GM23338 (cell line): ENCODE results near the gene PRKG2. TPM values are rescaled to one million over a fixed set of nuclear protein-coding genes. Genes with fewer than 3 reads are reported as not detected.

Experiments used
- ATAC-seq: fragments of 200-7000 bp; cut with Tn5 transposase; 3 replicates; pipeline ENCODE4 v1.9.1; 2020
- DNase-seq: peaks from one replicate; pipeline ENCODE4 v3.0.0-alpha.2; 2015; ENCODE audit warnings: low spot score
- H2AFZ ChIP-seq: fragments of 200-600 bp; sonication (generic); 2 replicates; pipeline ENCODE4 v1.8.0; 2016; ENCODE audit warnings: antibody characterized with exemption, mild to moderate bottlenecking, moderate library complexity
- H3F3A ChIP-seq: fragments of 200-600 bp; sonication (generic); replicated peaks from 2 replicates; pipeline ENCODE4 v1.8.0; 2017; ENCODE audit warnings: antibody characterized with exemption, mixed run types, low read depth
- H3K27ac ChIP-seq: fragments of 200-600 bp; sonication (generic); 2 replicates; pipeline ENCODE4 v1.6.1; 2016; ENCODE audit warnings: low read depth
- H3K27me3 ChIP-seq: fragments of 200-600 bp; sonication (generic); 2 replicates; pipeline ENCODE4 v1.8.0; 2016; ENCODE audit warnings: mild to moderate bottlenecking, mixed run types, moderate library complexity; ENCODE audit not compliant: insufficient read depth
- H3K36me3 ChIP-seq: fragments of 200-600 bp; sonication (generic); 2 replicates; pipeline ENCODE4 v1.8.0; 2016; ENCODE audit warnings: mild to moderate bottlenecking; ENCODE audit not compliant: insufficient read depth
- H3K4me1 ChIP-seq: fragments of 200-600 bp; sonication (generic); 2 replicates; pipeline ENCODE4 v1.8.0; 2016; ENCODE audit warnings: mild to moderate bottlenecking, moderate library complexity; ENCODE audit not compliant: insufficient read depth
- H3K4me2 ChIP-seq: fragments of 200-600 bp; sonication (generic); 2 replicates; pipeline ENCODE4 v1.7.1; 2017; ENCODE audit warnings: mixed run types
- H3K4me3 ChIP-seq: fragments of 200-600 bp; sonication (generic); 2 replicates; pipeline ENCODE4 v1.6.1; 2016; ENCODE audit warnings: mixed run types
- H3K79me2 ChIP-seq: fragments of 200-600 bp; sonication (generic); replicated peaks from 2 replicates; pipeline ENCODE4 v1.8.0; 2017; ENCODE audit warnings: mild to moderate bottlenecking; ENCODE audit not compliant: insufficient read depth
- H3K9me2 ChIP-seq: fragments of 200-600 bp; sonication (generic); 2 replicates; pipeline ENCODE4 v1.8.0; 2017; ENCODE audit not compliant: insufficient read depth
- H4K20me1 ChIP-seq: fragments of 200-600 bp; sonication (generic); replicated peaks from 2 replicates; pipeline ENCODE4 v1.8.0; 2017; ENCODE audit warnings: mild to moderate bottlenecking; ENCODE audit not compliant: insufficient read depth
- H3K27ac Mint-ChIP-seq: 2 replicates; pipeline ENCODE4 v1.8.0; 2020; ENCODE audit warnings: inconsistent platforms, mild to moderate bottlenecking, moderate library complexity, mixed read lengths
- H3K27me3 Mint-ChIP-seq: 3 replicates; pipeline ENCODE4 v1.8.0; 2022; ENCODE audit warnings: low read depth, mild to moderate bottlenecking, moderate library complexity, mixed read lengths, inconsistent platforms; ENCODE audit not compliant: insufficient read depth, poor library complexity
- H3K36me3 Mint-ChIP-seq: 3 replicates; pipeline ENCODE4 v1.8.0; 2021; ENCODE audit warnings: low read depth, mild to moderate bottlenecking, inconsistent platforms, moderate library complexity, mixed read lengths
- H3K4me1 Mint-ChIP-seq: 3 replicates; pipeline ENCODE4 v1.8.0; 2020; ENCODE audit warnings: mild to moderate bottlenecking, inconsistent platforms, mixed read lengths
- H3K4me3 Mint-ChIP-seq: 3 replicates; pipeline ENCODE4 v1.8.0; 2021; ENCODE audit warnings: moderate library complexity, mild to moderate bottlenecking, inconsistent platforms, mixed read lengths
- H3K9me3 Mint-ChIP-seq: 3 replicates; pipeline ENCODE4 v1.8.0; 2020; ENCODE audit warnings: moderate library complexity, mild to moderate bottlenecking, inconsistent platforms, mixed read lengths
- CREB1 ChIP-seq: fragments of 250-450 bp; sonication (Bioruptor Pico); IDR thresholded peaks from 2 replicates; pipeline ENCODE4 v1.5.0; 2020; ENCODE audit warnings: low read depth, mild to moderate bottlenecking, moderate library complexity
- CTCF ChIP-seq, 2 experiments: fragments of 200-600 bp in 1 of 2; sonication (generic) in 1 of 2; conservative IDR thresholded peaks; 2 replicates each; pipeline versions ENCODE4 v1.5.1 to v1.6.1; 2016 to 2017; ENCODE audit warnings: antibody characterized with exemption in 2 of 2, low read depth in 2 of 2, mild to moderate bottlenecking in 2 of 2, moderate library complexity in 1 of 2
- ETS1 ChIP-seq: IDR thresholded peaks from 2 replicates; pipeline ENCODE4 v1.6.1; 2016; ENCODE audit warnings: antibody characterized with exemption
- EZH2 ChIP-seq: fragments of 200-600 bp; sonication (generic); IDR thresholded peaks from one replicate; pipeline ENCODE4 v1.8.0; 2017; ENCODE audit warnings: antibody characterized with exemption, mild to moderate bottlenecking, low read depth; ENCODE audit not compliant: unreplicated experiment
- EZH2phosphoT487 ChIP-seq: fragments of 200-600 bp; sonication (generic); IDR thresholded peaks from one replicate; pipeline ENCODE4 v1.8.1; 2018; ENCODE audit warnings: antibody characterized with exemption; ENCODE audit not compliant: unreplicated experiment
- JUNB ChIP-seq: IDR thresholded peaks from one replicate; pipeline ENCODE4 v1.6.1; 2016; ENCODE audit warnings: antibody characterized with exemption; ENCODE audit not compliant: unreplicated experiment
- NANOG ChIP-seq: IDR thresholded peaks from 2 replicates; pipeline ENCODE4 v1.6.1; 2016; ENCODE audit warnings: antibody characterized with exemption, borderline replicate concordance
- POLR2AphosphoS5 ChIP-seq: IDR thresholded peaks from 2 replicates; pipeline ENCODE4 v1.6.1; 2016; ENCODE audit warnings: antibody characterized with exemption, low read depth
- REST ChIP-seq: IDR thresholded peaks from one replicate; pipeline ENCODE4 v1.6.1; 2018; ENCODE audit warnings: antibody characterized with exemption; ENCODE audit not compliant: unreplicated experiment
- STAT1 ChIP-seq: IDR thresholded peaks from one replicate; pipeline ENCODE4 v1.6.1; 2016; ENCODE audit warnings: antibody characterized with exemption; ENCODE audit not compliant: unreplicated experiment
- ZNF114 ChIP-seq: fragments of 250-450 bp; sonication (Bioruptor Pico); IDR thresholded peaks from 2 replicates; pipeline ENCODE4 v1.5.0; 2020; ENCODE audit warnings: mild to moderate bottlenecking, moderate library complexity
- ZNF331 ChIP-seq: fragments of 250-450 bp; sonication (Bioruptor Pico); IDR thresholded peaks from 2 replicates; pipeline ENCODE4 v1.5.0; 2020; ENCODE audit warnings: low read depth, mild to moderate bottlenecking, moderate library complexity
- ZNF462 ChIP-seq: fragments of 250-450 bp; sonication (Bioruptor Pico); IDR thresholded peaks from 2 replicates; pipeline ENCODE4 v1.5.0; 2020; ENCODE audit warnings: mild to moderate bottlenecking, moderate library complexity
- polyA plus RNA-seq: library from polyadenylated mRNA; unstranded; fragments of >200 nt; fragmentation: Nextera tagmentation; extraction: Ambion mirVana; gene quantifications from 2 replicates; pipeline ENCODE4 v1.2.1, GENCODE V29; 2016
- total RNA-seq: library from RNA; depleted of rRNA; stranded (reverse); fragments of >200 nt; shearing (Covaris generic); gene quantifications from 2 replicates; pipeline ENCODE4 v1.2.3, GENCODE V29; 2014

Gene PRKG2
- total and polyA plus RNA-seq, 2 experiments from 2014 or later = 1.9 to 3.6 TPM

- Mint-ChIP-seq H3K4me3 (no peak overlapping the region), H3K4me1 (no peaks in the 10 kb centered on the region), H3K27ac (no peak overlapping the region), H3K36me3 (no peaks in the 10 kb centered on the region), H3K9me3 (no peaks in the 10 kb centered on the region; the same call in 2 of the 3 replicates), H3K27me3 (peaks cover 1% of the 10 kb centered on the region)
- peak overlapping the region; percentile 74 for H2AFZ ChIP-seq
- TF ChIP-seq ZNF462 (CRISPR knock-in tag) (no peak), ETS1 (no peak), ZNF331 (CRISPR knock-in tag) (no peak), ZNF114 (CRISPR knock-in tag) (no peak), NANOG (no peak), CREB1 (CRISPR knock-in tag) (no peak), JUNB (no peak), EZH2phosphoT487 (no peak), STAT1 (no peak), EZH2 (no peak), POLR2AphosphoS5 (no peak), CTCF (conservative IDR thresholded peaks at IDR 0.05; ENCODE audit: low read depth in 2 of 2) (no peak), REST (no peak)
- H3K27me3 ChIP-seq = no peaks in the 10 kb centered on the region
- no peaks in the 10 kb centered on the region for H3K4me1 ChIP-seq
- H4K20me1 ChIP-seq = no peaks in the 10 kb centered on the region
- no peak for DNase-seq
- no peak overlapping the region for H3K4me2 ChIP-seq
- H3F3A ChIP-seq = no peaks in the 10 kb centered on the region
- no peak overlapping the region for H3K4me3 ChIP-seq
- ATAC-seq = no peak
- H3K36me3 ChIP-seq = no peaks in the 10 kb centered on the region
- no peak overlapping the region for H3K27ac ChIP-seq
- peaks cover 4% of the 10 kb centered on the region for H3K9me2 ChIP-seq
- no peaks in the 10 kb centered on the region for H3K79me2 ChIP-seq
Measured at GRCh38 chr4:81237791-81238190, 22.8 kb upstream of the PRKG2 start.
